ENCODE measurements around the gene MMP14. TPM values are rescaled to one million over a fixed set of nuclear protein-coding genes. Genes with fewer than 3 reads are reported as not detected.
"Not testable (repeated sequence)": the region's sequence is repeated elsewhere in the genome, so short reads cannot be mapped to it uniquely, and the experiment has no call there.

Gene MMP14
- polyA plus RNA-seq, 1 experiment: 365 TPM

DNA sequence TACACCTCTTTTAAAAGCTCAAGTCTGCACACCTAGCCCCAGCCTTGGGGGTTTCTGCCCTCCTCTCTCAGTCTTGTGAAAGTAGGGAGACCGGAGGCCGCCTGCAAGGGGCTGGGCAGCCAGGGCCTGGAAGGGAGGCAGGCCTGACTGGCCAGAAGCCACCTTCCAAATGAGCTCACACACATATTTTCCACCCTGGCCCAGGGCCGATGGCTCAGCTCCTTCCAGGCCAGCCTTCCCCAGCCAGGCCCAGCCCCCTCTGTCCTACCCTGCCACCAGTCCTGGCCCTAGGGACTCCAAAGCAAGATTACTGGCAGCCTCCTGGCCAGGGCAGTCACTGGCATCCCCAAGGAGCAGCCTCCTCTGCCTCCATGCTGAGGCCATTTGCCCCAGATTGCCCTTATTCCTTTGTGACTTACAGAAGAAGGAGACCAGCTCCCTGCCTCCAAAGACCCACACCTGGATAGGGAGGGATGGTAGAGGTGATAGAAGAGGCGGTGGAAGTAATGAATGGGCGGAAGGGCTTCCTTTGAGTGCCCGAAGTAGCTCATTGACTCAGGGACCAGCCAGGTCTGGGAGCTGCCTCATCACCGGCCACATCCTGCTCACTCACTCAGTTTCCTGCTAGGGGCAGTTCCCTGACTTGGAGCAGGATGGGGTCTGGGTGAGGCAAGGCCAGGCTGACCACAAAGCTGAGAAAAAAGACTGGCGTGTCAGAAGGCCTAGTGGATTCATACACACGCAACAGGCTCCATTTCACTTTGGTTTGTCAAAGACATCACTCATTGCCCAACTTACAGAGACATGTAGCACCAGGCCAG lies 14.8 kb downstream of the MMP14 start:
- peak overlapping the region; percentile 34 for H3K4me3 ChIP-seq (ENCODE audit: low read depth, low read length)

DNA sequence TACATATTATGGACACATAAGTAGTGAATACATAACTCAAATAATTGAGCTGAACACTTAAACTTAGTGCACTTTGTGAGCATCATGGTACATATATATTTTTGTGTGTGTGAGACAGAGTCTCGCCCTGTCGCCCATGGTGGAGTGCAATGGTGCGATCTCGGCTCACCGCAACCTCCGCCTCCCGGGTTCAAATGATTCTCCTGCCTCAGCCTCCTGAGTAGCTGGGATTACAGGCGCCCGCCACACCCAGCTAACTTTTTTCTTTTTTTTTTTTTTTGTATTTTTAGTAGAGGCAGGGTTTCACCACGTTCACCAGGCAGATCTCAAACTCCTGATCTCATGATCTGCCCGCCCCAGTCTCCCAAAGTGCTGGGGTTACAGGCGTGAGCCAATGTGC lies 15.8 kb downstream of the MMP14 start:
- POLR2A ChIA-PET: interaction anchor here (0.8 to 4.7 kb wide), 3 partner anchors 14 to 546 kb away, joined by 3 to 53 read pairs (median 32); partner anchors contain the start of gene MMP14
- peak overlapping the region; percentile 100 for H3K27ac ChIP-seq (ENCODE audit: low read depth, low read length)
- CTCF ChIA-PET: interaction anchor here (0.6 to 8.5 kb wide), 28 partner anchors 8 to 1102 kb away, joined by 3 to 217 read pairs (median 6); partner anchors contain the start of genes ABHD4, LRP10, MMP14 and OXA1L
- not testable (repeated sequence) for H3K27me3 ChIP-seq (ENCODE audit: control insufficient read depth, insufficient read depth, low read length); DNase-seq (ENCODE audit: low read depth, low spot score); H3K9me3 ChIP-seq (ENCODE audit: control insufficient read depth, insufficient read depth, low read length); H3K4me3 ChIP-seq (ENCODE audit: low read depth, low read length)

More for the DNA sequence above, 14.8 kb downstream of the MMP14 start:
- no peaks in the 10 kb centered on the region for H3K27me3 ChIP-seq (ENCODE audit: control insufficient read depth, insufficient read depth, low read length)
- peak overlapping the region; percentile 100 for H3K27ac ChIP-seq (ENCODE audit: low read depth, low read length)
- H3K9me3 ChIP-seq (ENCODE audit: control insufficient read depth, insufficient read depth, low read length): no peaks in the 10 kb centered on the region
- POLR2A ChIA-PET: interaction anchor here (0.5 to 4.7 kb wide), 17 partner anchors 10 to 1374 kb away, joined by 3 to 53 read pairs (median 3); partner anchors contain the start of genes DAD1, MMP14, OXA1L and RAB2B
- CTCF ChIA-PET: interaction anchor here (0.6 to 8.5 kb wide), 20 partner anchors 9 to 314 kb away, joined by 3 to 217 read pairs (median 4); partner anchors contain the start of genes LRP10 and MMP14
- TF ChIP-seq, protein P1, sequence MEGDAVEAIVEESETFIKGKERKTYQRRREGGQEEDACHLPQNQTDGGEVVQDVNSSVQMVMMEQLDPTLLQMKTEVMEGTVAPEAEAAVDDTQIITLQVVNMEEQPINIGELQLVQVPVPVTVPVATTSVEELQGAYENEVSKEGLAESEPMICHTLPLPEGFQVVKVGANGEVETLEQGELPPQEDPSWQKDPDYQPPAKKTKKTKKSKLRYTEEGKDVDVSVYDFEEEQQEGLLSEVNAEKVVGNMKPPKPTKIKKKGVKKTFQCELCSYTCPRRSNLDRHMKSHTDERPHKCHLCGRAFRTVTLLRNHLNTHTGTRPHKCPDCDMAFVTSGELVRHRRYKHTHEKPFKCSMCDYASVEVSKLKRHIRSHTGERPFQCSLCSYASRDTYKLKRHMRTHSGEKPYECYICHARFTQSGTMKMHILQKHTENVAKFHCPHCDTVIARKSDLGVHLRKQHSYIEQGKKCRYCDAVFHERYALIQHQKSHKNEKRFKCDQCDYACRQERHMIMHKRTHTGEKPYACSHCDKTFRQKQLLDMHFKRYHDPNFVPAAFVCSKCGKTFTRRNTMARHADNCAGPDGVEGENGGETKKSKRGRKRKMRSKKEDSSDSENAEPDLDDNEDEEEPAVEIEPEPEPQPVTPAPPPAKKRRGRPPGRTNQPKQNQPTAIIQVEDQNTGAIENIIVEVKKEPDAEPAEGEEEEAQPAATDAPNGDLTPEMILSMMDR (IDR thresholded peaks at IDR 0.05; ENCODE audit: low read depth, low read length): no peak
- peak; percentile 82 for DNase-seq (ENCODE audit: low read depth, low spot score)

DNA sequence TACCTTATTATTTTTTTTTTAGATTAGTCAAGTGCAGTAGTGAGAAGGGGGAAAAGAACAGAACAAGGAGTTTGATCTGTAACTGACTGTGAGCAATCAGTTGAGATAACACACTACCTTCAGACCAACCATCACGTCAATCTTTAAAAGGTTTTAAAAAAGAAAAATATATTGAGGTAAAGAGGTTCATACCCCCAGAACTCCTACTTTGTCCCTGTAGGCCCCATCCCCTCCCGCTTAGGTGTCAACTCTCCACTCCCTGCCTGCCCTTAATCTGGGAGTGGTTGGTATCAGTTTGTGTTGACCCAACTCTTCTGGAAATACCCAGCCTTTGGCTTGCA lies 16.2 kb downstream of the MMP14 start:
- no peaks in the 10 kb centered on the region for H3K27me3 ChIP-seq (ENCODE audit: control insufficient read depth, insufficient read depth, low read length)
- peaks cover 3% of the 10 kb centered on the region for H3K9me3 ChIP-seq (ENCODE audit: control insufficient read depth, insufficient read depth, low read length)
- H3K27ac ChIP-seq (ENCODE audit: low read depth, low read length): peak overlapping the region; percentile 52
- DNase-seq (ENCODE audit: low read depth, low spot score): no peak
- CTCF ChIA-PET: interaction anchor here (0.9 to 8.5 kb wide), 28 partner anchors 8 to 316 kb away, joined by 3 to 217 read pairs (median 6); partner anchors contain the start of genes ABHD4, LRP10, MMP14 and OXA1L
- TF ChIP-seq, protein P1 (IDR thresholded peaks at IDR 0.05; ENCODE audit: low read depth, low read length): no peak
- no peak overlapping the region for H3K4me3 ChIP-seq (ENCODE audit: low read depth, low read length)
- POLR2A ChIA-PET: interaction anchor here (3.9 to 4.7 kb wide), 2 partner anchors 14 to 30 kb away, joined by 32 to 53 read pairs; partner anchors contain the start of gene MMP14

DNA sequence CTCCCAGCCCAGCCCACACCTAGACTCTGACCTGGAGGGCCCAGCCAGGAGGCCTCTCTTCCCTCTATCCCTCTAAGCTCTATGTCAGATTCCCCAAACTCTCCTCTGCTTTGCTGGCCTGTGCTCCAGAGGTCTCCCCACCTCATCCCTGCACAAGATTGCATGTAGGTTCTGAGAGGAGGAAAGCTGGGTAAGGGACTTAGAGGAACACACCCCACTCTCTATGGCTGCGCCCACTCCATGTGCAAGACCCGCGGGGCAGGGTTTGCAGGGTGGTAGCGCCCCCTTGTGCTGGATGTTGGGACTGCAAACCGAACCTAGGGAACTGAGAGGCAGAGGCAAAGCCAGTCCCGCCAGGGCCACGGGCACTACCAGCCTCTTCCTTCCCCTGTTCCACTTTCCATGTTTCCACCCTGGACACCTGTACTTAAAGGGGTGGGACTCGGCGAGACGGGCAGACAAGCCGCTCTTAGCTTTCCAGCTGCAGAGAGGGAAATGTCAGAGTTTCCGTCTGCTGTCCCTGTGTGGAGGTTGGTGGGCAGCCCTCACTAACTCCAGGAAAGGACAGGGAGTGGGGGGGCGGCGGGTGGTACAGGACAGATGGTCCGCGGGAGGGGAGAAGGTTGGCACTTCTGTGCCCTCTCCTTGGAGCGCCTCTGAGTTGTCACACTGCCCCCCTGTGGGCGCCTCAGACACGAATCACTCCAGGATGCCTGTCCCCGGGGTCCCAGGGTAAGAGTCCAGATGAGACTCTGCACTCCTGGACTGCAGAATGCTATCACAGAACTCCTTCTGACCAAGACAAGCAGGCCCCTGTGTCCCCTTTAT lies 16.8 kb downstream of the MMP14 start:
- H3K9me3 ChIP-seq (ENCODE audit: control insufficient read depth, insufficient read depth, low read length): peaks cover 3% of the 10 kb centered on the region
- TF ChIP-seq, protein P1 (IDR thresholded peaks at IDR 0.05; ENCODE audit: low read depth, low read length): peak; percentile 91
- CTCF ChIA-PET: interaction anchor here (0.9 to 8.5 kb wide), 37 partner anchors 8 to 316 kb away, joined by 3 to 217 read pairs (median 6); partner anchors contain the start of genes ABHD4, LRP10, MMP14 and MRPL52
- POLR2A ChIA-PET: interaction anchor here (1.0 to 4.7 kb wide), 3 partner anchors 15 to 87 kb away, joined by 3 to 53 read pairs (median 32); partner anchors contain the start of gene MMP14
- DNase-seq (ENCODE audit: low read depth, low spot score): no peak
- peak overlapping the region; percentile 56 for H3K4me3 ChIP-seq (ENCODE audit: low read depth, low read length)
- H3K27me3 ChIP-seq (ENCODE audit: control insufficient read depth, insufficient read depth, low read length): no peaks in the 10 kb centered on the region
- H3K27ac ChIP-seq (ENCODE audit: low read depth, low read length): peak overlapping the region; percentile 52

DNA sequence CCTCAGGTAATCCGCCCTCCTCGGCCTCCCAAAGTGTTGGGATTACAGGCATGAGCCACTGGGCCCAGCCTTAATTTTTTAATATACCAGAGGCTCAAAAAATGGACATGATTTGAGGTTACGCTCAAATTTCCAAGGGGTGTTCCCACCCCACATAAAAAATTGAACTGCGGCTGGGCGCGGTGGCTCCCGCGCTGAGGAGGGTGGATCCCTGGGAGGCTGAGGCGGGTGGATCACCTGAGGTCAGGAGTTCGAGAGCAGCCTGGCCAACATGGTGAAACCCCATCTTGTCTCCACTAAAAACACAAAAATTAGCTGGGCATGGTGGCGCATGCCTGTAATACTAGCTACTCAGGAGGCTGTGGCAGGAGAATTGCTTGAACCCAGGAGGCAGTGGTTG lies 17.9 kb downstream of the MMP14 start:
- CTCF ChIA-PET: interaction anchor here (0.7 to 8.5 kb wide), 26 partner anchors 9 to 464 kb away, joined by 3 to 217 read pairs (median 8); partner anchors contain the start of genes LRP10, MMP14 and MRPL52
- H3K9me3 ChIP-seq (ENCODE audit: control insufficient read depth, insufficient read depth, low read length); H3K27ac ChIP-seq (ENCODE audit: low read depth, low read length); H3K4me3 ChIP-seq (ENCODE audit: low read depth, low read length); DNase-seq (ENCODE audit: low read depth, low spot score); H3K27me3 ChIP-seq (ENCODE audit: control insufficient read depth, insufficient read depth, low read length): not testable (repeated sequence)
- POLR2A ChIA-PET: interaction anchor here (0.7 to 4.7 kb wide), 2 partner anchors 17 to 31 kb away, joined by 5 to 32 read pairs; no protein-coding TSS in a partner anchor

Data from AG04450 (cell line).